PC-9 (cell line): ENCODE data around the gene OR51E2.

Experiments
- EZH2 ChIP-seq: fragments of 200-600 bp; sonication (generic); IDR thresholded peaks from 2 replicates; pipeline ENCODE4 v1.8.0; 2017; ENCODE audit warnings: antibody characterized with exemption, low read depth
- TF ChIP-seq, protein P1 (sequence below): fragments of 200-600 bp; sonication (generic); conservative IDR thresholded peaks from 2 replicates; pipeline ENCODE4 v1.6.1; 2017; ENCODE audit warnings: mixed run types, antibody characterized with exemption, mild to moderate bottlenecking, moderate library complexity

DNA sequence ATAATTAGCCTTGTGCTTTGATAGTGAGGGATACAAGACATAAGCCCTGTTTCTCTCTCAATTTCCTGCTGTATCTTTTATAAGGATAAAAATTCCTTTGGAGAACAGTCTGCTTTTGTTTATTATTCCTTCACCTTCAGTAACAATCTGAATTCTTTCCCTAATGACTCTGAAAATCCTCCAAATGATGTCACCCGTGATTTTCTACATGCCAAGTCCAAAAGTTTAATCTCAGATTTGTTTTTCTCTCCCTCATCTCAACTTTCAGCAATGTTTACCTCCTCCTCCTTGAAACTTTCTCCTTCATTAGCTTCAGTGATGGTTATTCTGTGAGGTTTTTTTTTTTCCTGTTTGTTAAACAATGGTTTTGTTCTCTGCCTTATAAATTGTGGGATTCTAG lies 2.2 kb downstream of the OR51E2 start:
- TF ChIP-seq, protein P1, sequence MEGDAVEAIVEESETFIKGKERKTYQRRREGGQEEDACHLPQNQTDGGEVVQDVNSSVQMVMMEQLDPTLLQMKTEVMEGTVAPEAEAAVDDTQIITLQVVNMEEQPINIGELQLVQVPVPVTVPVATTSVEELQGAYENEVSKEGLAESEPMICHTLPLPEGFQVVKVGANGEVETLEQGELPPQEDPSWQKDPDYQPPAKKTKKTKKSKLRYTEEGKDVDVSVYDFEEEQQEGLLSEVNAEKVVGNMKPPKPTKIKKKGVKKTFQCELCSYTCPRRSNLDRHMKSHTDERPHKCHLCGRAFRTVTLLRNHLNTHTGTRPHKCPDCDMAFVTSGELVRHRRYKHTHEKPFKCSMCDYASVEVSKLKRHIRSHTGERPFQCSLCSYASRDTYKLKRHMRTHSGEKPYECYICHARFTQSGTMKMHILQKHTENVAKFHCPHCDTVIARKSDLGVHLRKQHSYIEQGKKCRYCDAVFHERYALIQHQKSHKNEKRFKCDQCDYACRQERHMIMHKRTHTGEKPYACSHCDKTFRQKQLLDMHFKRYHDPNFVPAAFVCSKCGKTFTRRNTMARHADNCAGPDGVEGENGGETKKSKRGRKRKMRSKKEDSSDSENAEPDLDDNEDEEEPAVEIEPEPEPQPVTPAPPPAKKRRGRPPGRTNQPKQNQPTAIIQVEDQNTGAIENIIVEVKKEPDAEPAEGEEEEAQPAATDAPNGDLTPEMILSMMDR: no peak
- no peak for TF ChIP-seq EZH2
